ENCODE data around the gene GAS5. TPM values are rescaled to one million over a fixed set of nuclear protein-coding genes. Genes with fewer than 3 reads are reported as not detected.

Gene GAS5
- total and polyA plus RNA-seq, 2 of the 8 experiments (the other 6 are each of a cell fraction or from before 2014, with no cell fraction given) = 799 to 1,238 TPM

DNA sequence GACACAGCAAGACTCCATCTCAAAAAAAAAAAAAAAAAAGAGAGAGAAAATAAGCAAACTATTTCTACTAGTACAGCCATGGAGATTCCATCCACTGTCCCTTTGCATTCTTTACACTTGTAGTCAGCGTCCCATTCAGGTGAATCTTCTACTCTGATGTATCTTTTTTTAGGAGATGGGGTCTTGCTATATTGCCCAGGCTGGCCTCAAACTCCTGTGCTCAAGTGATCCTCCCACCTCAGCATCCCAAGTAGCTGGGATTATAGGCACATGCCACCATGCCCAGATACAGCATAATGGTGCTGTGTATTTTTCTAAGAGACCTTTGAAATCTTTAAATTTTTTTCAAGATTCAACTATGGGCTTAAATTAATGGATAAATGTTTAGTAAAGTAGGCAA, 35.0 kb downstream of the GAS5 start (continued):
- TF ChIP-seq, protein P1, sequence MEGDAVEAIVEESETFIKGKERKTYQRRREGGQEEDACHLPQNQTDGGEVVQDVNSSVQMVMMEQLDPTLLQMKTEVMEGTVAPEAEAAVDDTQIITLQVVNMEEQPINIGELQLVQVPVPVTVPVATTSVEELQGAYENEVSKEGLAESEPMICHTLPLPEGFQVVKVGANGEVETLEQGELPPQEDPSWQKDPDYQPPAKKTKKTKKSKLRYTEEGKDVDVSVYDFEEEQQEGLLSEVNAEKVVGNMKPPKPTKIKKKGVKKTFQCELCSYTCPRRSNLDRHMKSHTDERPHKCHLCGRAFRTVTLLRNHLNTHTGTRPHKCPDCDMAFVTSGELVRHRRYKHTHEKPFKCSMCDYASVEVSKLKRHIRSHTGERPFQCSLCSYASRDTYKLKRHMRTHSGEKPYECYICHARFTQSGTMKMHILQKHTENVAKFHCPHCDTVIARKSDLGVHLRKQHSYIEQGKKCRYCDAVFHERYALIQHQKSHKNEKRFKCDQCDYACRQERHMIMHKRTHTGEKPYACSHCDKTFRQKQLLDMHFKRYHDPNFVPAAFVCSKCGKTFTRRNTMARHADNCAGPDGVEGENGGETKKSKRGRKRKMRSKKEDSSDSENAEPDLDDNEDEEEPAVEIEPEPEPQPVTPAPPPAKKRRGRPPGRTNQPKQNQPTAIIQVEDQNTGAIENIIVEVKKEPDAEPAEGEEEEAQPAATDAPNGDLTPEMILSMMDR (IDR thresholded peaks at IDR 0.05; ENCODE audit: control extremely low read depth in 1 of 3, insufficient read depth in 1 of 3, low read depth in 1 of 3, low read length in 3 of 3) = no peak
- TF ChIP-seq PHF8 (conservative IDR thresholded peaks at IDR 0.05; ENCODE audit: low read depth, low read length) (no peak), CBX8 (IDR thresholded peaks at IDR 0.05; ENCODE audit: borderline replicate concordance, low read depth, low read length) (no peak)
